DMS53 treated with DMSO at 0.1 percent for 48 hours (cell line): Measurements from ENCODE around the gene BCL11A.

Source experiments
- DNase-seq: peaks from one replicate; lab custom pipeline; 2025; ENCODE audit not compliant: unreplicated experiment; lab: John Stamatoyannopoulos, UW

BCL11A gene

GRCh38 chr2:60488291-60488690 is 65.2 kb downstream of the BCL11A start:
- DNase-seq: no peak

DNA sequence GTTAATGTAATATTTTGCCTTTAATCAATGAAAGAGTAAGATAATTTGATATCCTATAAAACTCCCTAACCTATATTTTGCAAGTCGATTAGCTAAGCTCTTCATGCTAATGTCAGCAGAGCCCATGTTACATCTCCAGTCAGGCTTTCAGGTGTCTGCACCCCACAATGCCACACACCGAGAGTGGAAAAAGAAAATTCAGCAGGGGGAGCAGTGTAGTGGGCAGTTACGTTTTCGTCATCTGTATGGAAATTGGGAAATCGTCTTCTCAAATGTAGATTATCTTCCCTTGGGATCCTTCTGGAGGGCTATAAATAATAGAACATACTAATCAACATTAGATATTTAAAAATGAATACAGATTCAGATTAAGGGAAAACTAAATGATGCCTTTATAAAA is 66.3 kb downstream of the BCL11A start:
- DNase-seq: no peak

DNA sequence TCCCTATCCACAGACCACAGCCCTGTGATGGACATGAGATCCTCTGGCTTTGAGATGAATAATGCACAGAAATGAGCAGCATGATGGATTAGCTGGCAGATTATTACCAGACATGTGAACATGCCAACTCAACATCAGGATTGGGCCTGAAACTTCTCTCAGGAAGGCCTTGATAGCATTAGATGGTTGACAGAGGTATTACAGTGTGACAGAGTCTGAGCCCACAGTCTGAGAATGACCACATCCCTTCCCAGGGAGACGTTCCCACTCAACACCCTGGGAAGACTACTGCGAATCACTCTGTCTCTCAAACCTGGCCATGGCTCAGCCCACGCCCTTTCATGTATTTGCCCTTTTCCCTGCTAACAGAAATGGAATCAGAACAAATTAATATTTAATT is 66.9 kb downstream of the BCL11A start:
- DNase-seq: no peak

DNA sequence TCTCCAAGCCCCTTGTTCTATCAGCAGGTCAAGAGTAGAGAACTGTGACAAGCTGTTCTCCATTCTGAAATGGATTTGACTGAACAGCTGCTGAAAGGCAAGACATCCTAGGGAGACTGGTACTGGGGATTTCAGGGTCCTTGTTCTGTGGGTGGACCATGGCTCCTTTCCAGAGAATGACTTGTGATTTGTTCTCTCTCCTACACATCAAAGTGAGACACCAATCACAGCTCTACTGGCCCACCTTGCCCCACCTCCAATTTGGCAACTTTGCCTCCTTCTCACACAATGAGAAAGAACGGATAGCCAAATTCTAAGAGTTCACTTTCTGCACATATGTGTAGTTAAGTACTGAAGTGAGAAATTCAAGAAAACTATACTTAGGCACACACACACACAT is 67.4 kb downstream of the BCL11A start:
- DNase-seq: no peak

DNA sequence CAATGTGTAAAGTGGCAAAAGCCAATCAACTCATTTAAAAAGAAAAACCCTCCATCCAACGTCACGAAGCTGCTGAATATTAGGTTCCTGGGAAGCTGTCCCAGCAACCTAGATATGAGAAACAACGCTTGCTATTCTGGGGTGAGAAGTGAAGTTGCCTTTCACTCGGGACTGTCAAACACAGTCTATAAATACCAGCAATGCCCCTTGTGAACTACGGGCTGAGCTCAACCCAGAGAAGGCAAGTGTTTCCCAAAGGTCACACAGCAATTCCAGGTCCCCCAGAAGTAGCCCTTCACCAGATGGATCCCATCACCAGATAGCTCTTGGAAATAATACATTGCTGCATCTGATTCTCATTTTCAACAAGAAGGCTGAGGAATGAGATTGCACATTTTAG is 67.9 kb downstream of the BCL11A start:
- no peak for DNase-seq

- DNase-seq: no peak
These were observed 68.4 kb downstream of the BCL11A start for GRCh38 chr2:60485055-60485454.

DNA sequence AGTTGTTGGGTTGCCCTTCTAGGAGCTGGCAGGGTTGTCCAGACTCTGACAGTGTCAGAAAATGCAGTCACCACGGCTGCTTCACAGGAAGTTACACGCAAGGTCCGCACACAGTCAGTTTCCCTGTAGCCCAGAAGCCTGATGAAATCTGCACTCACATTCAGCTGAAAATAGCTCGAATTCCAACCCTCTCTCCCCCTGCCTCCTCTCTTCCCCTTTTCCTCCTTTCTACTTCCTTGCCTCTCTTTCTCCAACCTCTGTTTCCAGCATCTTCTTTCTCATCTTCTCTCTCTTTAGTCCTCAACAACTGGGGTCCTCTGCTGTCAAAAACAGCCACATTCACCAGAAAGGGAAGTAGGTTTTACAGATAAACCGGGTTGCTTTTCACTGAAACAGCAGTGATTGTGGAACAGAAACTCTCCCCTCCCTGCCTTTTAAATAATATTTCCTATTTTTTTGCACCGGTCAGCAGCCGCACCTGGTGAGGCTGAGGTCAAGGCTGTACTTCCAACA is 69.3 kb downstream of the BCL11A start:
- no peak for DNase-seq

- no peak for DNase-seq
These were observed 70.1 kb downstream of the BCL11A start for GRCh38 chr2:60483401-60483800.

DNA sequence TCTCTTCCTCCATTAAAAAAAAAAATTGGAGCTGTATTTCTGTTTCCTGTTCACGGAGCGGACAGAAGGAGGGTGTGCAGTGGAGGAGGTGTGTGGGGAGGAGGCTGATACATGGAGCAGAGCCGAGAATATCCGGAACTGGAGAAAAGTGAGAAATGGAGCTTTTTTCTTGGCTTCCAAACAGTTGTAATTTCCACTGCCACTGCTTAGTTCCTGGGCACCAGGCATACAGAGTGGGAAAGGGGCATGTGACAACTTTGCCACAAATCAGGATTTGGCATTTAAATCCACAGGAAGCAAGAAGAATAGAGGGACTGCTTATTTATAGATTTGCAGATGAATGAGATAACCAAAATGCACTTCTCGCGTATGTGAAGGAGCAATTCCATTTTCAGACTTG is 71.2 kb downstream of the BCL11A start:
- no peak for DNase-seq

GRCh38 chr2:60481257-60481656 is 72.2 kb downstream of the BCL11A start:
- no peak for DNase-seq

GRCh38 chr2:60480089-60480773 is 73.2 kb downstream of the BCL11A start:
- peak; percentile 89 for DNase-seq

DNA sequence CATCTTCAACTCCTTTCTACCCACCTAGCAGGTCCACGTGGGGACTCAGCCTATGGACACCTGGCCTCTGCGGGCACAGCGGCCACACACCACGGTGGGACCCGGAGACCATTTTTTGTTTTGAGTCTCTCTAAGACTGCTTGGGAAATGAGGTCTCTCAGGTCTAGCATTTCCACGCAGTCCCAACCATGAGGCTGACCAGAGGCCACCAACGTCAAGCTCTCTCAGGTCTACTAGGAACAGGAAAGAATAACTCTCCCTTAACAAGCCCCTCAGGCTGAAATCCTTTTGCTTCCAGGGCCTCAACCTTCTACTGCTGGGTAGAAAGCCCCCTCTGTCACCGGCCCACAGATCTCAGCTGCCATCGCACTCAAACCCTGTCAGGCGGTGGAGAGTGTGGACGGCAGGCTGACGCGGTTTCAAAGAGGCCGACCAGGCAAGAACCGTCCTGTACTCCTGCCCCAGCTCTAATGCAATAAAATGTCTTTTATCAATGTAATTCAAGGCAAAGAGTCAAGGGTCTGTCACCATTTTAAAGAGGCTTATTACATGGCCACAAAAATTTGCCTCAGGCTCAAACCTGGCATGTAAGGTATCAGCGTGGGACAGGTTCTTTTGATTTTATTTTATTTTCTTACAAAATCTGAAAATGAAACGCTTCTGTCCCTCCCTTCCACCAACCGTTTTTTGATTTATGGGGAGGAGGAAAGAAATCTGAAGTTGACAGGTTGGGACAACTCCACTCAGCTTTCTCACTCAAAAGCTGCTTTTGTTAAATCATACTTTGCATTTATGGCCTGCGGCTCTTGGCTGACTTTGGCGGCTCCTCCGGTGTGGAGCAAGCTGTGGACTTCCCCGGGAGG is 74.0 kb downstream of the BCL11A start:
- no peak for DNase-seq

DNA sequence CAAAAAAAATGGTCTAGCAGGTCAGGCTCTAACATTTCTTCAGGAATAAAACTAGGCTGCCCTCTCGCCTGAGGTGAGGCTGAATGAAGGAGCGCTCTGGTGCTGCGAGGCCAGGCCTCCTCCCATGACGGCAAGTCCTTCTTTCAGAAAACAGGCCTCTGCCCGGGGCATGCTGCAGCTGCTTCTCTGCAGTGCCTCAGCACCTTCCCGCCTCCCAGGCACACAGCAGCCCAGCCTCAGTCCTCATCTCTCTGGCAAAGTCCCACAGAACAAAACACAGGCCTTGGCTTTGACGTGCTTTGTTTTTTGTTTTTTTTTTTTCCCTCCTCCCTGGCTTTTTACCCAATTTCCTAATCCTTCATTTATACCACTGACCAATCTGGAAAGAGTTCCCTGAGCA is 74.8 kb downstream of the BCL11A start:
- no peak for DNase-seq

DNA sequence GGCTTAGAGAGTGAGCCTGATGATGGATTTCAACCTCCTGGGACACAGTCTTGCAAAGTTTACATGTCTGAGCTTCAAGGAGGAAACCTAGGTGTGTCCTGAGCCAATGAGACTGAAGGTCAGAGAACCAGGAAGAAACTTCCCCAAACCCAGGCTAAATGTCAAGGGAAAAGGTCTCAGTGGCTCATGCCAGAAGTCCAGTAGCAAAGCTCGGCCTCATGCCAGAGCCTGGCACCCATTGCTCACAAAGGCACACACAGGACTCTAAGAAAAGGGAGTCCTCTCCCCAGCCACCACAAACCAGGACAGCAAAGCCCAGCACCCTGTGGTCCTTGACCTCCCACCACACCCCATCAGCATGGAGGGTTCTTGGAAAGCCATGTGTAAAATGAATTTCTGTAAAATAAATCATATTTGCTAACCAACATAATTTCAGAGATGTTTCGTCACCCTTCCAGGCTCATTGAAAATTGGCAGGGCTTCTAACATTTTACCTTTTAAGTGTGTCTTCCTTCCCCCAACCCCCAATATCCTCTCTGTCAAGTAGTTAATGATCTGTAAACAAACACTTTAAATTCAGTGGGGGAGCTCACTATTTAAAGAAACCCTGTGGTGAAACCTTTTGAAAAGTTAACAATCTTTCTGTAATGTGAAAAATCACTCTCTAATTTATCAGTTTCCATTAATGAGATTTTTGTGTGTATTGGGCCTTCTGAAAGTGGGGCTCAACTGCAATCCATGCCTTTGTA is 77.1 kb downstream of the BCL11A start:
- DNase-seq: no peak

GRCh38 chr2:60475123-60475830 is 78.2 kb downstream of the BCL11A start:
- no peak for DNase-seq

DNA sequence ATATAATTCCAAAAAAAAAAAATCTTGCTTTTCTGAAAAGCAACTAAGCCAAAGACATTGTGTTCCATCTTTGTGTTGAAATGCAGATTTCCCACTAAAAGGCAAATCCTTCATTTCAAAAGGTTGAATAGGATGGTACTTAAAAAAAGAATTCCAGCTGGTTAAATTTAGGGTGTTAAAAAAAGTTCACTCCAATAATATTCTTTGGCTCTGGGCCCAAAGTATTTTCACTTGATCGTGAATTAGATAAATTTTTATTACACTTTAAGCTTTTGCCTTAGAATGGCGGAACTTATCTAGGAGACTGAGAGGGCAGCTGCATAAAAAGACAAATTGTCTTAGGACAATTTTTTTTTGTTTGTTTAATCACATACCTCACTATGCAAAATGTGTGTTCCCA is 79.2 kb downstream of the BCL11A start:
- no peak for DNase-seq

- peak; percentile 11 for DNase-seq
These were observed 79.9 kb downstream of the BCL11A start for GRCh38 chr2:60473546-60473945.

GRCh38 chr2:60472663-60473289 is 80.7 kb downstream of the BCL11A start:
- DNase-seq: no peak

DNA sequence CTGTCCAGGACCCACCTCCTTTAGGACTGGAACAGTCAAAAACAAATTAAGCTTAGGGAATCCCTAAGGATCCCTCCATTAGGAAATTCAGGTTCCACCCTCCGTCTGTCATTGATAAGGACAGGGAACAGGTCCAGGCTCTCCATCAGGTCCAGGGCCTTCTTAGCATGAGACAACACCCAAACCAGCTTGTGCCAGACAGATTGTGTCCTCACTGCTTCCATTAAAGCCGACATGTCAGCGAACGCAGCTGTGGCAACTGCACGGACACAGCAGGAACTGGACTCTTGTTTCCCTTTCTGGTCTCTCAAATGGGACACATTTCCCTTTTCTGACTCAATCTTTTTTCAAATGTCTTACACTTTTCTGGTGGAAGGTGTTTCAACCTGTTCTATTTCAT is 81.4 kb downstream of the BCL11A start:
- no peak for DNase-seq

- DNase-seq: peak; percentile 67
These were observed 83.1 kb downstream of the BCL11A start for GRCh38 chr2:60470340-60470739.
